Suprapubic skin (tissue), 3 donors: Measurements from ENCODE around the gene PITRM1.

Experiments used
- EP300 ChIP-seq: sonication (generic); formaldehyde crosslinking; IDR thresholded peaks from one replicate; pipeline ENCODE4 v1.6.1; 2017; ENCODE audit warnings: antibody characterized with exemption
- TF ChIP-seq, protein P1 (sequence below), 2 donors: fragments of 200-600 bp in 1 of 2; fragments of 450-650 bp in 1 of 2; sonication (generic) in 1 of 2; IDR thresholded peaks; one replicate each; pipeline ENCODE4 v1.5.1; 2016 to 2019; ENCODE audit warnings: antibody characterized with exemption in 2 of 2, mild to moderate bottlenecking in 1 of 2, moderate library complexity in 1 of 2

DNA sequence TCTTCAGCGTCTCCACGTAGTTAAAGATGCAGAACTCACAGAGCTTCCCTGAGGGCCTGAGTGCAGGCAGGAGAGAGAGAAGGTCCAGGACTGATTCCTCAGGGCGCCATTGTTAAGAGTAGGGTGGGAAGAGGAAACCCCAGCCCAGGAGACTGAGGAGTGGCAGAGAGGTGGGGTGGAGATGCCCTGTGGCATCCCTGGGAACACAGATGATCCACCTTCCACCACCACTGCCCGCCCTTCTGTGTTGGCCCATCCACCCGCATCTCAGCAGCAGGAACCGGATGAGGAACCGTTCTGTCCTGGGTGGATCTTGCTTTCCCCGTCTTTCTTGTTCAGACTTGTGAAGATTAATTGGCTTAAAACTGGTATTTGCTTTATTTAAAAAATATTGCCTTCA, 56.9 kb downstream of the PITRM1 start:
- TF ChIP-seq, protein P1, sequence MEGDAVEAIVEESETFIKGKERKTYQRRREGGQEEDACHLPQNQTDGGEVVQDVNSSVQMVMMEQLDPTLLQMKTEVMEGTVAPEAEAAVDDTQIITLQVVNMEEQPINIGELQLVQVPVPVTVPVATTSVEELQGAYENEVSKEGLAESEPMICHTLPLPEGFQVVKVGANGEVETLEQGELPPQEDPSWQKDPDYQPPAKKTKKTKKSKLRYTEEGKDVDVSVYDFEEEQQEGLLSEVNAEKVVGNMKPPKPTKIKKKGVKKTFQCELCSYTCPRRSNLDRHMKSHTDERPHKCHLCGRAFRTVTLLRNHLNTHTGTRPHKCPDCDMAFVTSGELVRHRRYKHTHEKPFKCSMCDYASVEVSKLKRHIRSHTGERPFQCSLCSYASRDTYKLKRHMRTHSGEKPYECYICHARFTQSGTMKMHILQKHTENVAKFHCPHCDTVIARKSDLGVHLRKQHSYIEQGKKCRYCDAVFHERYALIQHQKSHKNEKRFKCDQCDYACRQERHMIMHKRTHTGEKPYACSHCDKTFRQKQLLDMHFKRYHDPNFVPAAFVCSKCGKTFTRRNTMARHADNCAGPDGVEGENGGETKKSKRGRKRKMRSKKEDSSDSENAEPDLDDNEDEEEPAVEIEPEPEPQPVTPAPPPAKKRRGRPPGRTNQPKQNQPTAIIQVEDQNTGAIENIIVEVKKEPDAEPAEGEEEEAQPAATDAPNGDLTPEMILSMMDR (IDR thresholded peaks at IDR 0.05), result no peak
- no peak for TF ChIP-seq EP300
